ENCODE results near the gene FJX1.
"Not testable (repeated sequence)": the region's sequence is repeated elsewhere in the genome, so short reads cannot be mapped to it uniquely, and the experiment has no call there.

DNA sequence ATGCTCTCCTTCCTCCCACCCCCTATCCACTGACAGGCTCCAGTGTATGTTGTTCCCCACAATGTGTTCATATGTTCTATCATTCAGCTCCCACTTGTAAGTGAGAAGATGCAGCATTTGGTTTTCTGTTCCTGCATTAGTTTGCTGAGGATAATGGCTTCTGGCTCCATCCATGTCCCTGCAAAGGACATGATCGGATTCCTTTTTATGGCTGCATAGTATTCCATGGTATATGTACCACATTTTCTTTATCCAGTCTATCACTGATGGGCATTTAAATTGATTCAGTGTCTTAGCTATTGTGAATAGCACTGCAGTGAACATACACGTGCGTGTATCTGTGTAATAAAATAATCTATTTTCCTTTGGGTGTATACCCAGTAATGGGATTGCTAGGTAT lies 50.1 kb downstream of the FJX1 start:
- TF ChIP-seq, protein P1, sequence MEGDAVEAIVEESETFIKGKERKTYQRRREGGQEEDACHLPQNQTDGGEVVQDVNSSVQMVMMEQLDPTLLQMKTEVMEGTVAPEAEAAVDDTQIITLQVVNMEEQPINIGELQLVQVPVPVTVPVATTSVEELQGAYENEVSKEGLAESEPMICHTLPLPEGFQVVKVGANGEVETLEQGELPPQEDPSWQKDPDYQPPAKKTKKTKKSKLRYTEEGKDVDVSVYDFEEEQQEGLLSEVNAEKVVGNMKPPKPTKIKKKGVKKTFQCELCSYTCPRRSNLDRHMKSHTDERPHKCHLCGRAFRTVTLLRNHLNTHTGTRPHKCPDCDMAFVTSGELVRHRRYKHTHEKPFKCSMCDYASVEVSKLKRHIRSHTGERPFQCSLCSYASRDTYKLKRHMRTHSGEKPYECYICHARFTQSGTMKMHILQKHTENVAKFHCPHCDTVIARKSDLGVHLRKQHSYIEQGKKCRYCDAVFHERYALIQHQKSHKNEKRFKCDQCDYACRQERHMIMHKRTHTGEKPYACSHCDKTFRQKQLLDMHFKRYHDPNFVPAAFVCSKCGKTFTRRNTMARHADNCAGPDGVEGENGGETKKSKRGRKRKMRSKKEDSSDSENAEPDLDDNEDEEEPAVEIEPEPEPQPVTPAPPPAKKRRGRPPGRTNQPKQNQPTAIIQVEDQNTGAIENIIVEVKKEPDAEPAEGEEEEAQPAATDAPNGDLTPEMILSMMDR (IDR thresholded peaks at IDR 0.05 in 8 of 11, conservative IDR thresholded peaks at IDR 0.05 in 3 of 11), result not testable (repeated sequence)
- not testable (repeated sequence) for TF ChIP-seq POLR2A, POLR2AphosphoS5 (IDR thresholded peaks at IDR 0.05)

Measured in spleen (tissue), 7 donors.